GM06990 (cell line): ENCODE data around the gene PSD.

Experiments used
- DNase-seq: peaks from one replicate; pipeline ENCODE4 v3.0.0-alpha.2; 2011; ENCODE audit not compliant: insufficient read length; ENCODE audit errors: extremely low read depth
- H3K27me3 ChIP-seq: replicated peaks from 2 replicates; pipeline ENCODE4 v1.6.0; 2011; ENCODE audit warnings: low read length; ENCODE audit not compliant: control insufficient read depth, insufficient read depth
- H3K36me3 ChIP-seq: 2 replicates; pipeline ENCODE4 v1.5.1; 2011; ENCODE audit warnings: low read length; ENCODE audit not compliant: control insufficient read depth, insufficient read depth
- H3K4me3 ChIP-seq: replicated peaks from 2 replicates; pipeline ENCODE4 v1.5.1; 2011; ENCODE audit warnings: low read depth, mild to moderate bottlenecking, control low read depth, low read length
- TF ChIP-seq, protein P1 (sequence below): IDR thresholded peaks from 2 replicates; pipeline ENCODE4 v1.5.1; 2011; ENCODE audit warnings: low read length, control low read depth, mild to moderate bottlenecking, inconsistent platforms; ENCODE audit not compliant: insufficient read depth, poor library complexity, severe bottlenecking

Gene PSD

DNA sequence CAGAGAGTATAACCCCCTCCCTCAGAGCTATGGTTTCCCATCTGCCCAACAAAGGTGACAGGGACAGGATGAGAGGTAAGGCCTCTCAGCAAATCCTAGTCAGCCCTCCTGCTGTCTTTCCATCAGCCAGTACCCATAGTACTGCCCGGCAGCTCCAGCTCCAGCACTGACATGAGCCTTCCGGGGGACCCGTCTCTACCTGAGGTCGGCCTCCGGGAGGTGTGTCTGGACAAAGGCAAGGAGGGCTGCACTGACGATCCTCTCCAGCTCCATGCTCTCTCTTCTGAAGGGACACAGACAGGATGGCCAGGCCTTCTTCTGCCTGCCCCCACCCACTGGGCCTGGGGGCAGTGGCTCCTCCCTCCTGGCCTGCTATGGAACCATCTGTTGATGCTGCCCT lies 6.3 kb upstream of the PSD start:
- H3K36me3 ChIP-seq: peaks cover 7% of the 10 kb centered on the region
- no peak for DNase-seq
- no peaks in the 10 kb centered on the region for H3K27me3 ChIP-seq
- no peak overlapping the region for H3K4me3 ChIP-seq
- TF ChIP-seq, protein P1, sequence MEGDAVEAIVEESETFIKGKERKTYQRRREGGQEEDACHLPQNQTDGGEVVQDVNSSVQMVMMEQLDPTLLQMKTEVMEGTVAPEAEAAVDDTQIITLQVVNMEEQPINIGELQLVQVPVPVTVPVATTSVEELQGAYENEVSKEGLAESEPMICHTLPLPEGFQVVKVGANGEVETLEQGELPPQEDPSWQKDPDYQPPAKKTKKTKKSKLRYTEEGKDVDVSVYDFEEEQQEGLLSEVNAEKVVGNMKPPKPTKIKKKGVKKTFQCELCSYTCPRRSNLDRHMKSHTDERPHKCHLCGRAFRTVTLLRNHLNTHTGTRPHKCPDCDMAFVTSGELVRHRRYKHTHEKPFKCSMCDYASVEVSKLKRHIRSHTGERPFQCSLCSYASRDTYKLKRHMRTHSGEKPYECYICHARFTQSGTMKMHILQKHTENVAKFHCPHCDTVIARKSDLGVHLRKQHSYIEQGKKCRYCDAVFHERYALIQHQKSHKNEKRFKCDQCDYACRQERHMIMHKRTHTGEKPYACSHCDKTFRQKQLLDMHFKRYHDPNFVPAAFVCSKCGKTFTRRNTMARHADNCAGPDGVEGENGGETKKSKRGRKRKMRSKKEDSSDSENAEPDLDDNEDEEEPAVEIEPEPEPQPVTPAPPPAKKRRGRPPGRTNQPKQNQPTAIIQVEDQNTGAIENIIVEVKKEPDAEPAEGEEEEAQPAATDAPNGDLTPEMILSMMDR: no peak

DNA sequence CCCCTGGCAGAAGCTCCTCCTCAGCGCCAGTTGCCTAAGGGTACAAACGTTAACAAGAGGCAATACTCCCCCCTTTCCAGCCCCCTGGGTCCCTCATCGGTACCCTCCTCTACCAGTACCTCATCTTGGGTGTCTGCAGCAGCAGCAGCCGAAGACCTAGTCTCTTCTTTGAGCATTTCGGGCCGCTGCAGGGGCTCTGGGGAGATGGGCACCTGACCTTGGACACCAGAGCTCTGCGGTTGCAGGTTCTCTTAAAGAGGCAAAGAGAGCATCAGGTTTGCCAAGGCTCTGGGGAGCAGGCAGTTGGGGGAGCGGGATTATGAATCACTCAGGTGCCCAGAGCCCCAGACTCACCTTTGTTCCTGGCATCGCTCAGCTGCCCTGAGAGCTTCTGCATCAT lies 5.6 kb upstream of the PSD start:
- peaks cover 7% of the 10 kb centered on the region for H3K36me3 ChIP-seq
- no peak overlapping the region for H3K4me3 ChIP-seq
- TF ChIP-seq, protein P1: no peak
- DNase-seq: no peak
- no peaks in the 10 kb centered on the region for H3K27me3 ChIP-seq

DNA sequence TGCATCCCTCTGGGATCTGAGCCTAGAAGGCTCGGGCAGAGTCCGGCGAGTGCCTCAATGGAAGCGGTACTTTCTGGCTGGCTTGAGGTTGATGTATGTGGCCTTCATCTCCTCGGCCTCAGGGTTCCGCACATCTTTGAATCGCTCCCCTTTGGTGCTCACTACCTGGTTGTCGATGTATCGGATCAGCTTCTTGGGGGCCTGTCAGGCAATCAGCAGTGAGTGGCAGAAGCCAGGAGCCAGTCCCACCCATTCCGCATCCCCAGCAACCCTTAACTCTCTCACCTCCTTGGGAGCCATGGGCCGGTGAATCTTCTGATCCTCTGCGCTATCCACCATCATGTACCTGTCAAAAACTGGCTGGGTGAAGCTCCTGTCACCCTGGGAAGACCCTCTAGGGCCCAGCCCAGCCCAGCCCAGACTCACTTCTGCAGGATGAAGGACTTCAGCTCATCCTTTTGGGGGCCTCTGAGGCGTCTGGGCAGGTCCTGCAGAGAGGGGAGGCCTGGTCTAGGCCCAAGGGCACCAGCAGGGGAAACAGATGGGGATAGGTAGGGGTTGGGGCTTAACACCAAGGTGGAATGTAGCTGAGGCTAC lies 4.9 kb upstream of the PSD start:
- DNase-seq: no peak
- no peaks in the 10 kb centered on the region; the same call in 1 of the 2 replicates for H3K27me3 ChIP-seq
- TF ChIP-seq, protein P1: no peak
- H3K36me3 ChIP-seq: peaks cover 7% of the 10 kb centered on the region
- H3K4me3 ChIP-seq: no peak overlapping the region

DNA sequence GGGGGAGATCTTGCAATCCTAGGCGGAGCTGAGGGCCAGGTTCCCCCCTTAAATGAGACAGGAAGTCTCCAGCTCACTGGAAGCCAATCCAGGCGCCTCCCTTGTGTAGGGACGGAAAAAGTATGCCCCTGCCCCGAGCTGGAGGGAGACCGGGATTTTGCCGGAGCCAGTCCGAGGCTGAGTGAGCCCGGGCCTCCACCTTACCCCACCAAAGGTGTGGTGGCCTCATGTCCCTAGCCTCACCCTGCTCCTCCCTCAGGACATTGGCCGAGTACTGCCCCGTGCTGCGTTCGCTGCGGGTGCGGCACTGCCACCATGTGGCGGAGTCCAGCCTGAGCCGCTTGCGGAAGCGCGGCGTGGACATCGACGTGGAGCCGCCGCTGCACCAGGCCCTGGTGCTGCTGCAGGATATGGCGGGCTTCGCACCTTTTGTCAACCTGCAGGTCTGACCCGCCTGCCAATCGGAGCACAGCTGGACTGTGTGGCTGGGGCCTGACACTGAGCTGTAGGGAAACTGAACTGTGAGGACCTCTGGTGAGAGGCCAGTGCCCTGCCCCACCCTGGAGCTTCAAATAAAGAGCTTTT lies 4.1 kb upstream of the PSD start:
- TF ChIP-seq, protein P1: peak; percentile 41
- H3K36me3 ChIP-seq: peaks cover 7% of the 10 kb centered on the region
- H3K4me3 ChIP-seq: peak overlapping the region; percentile 83; the same call in 1 of the 2 replicates
- DNase-seq: peak; percentile 84
- H3K27me3 ChIP-seq: no peaks in the 10 kb centered on the region; the same call in 1 of the 2 replicates

GRCh38 chr10:102421757-102422512 lies 3.4 kb upstream of the PSD start:
- peak overlapping the region; percentile 83 for H3K4me3 ChIP-seq
- no peak for DNase-seq
- peaks cover 7% of the 10 kb centered on the region for H3K36me3 ChIP-seq
- no peaks in the 10 kb centered on the region; the same call in 1 of the 2 replicates for H3K27me3 ChIP-seq
- TF ChIP-seq, protein P1: no peak

GRCh38 chr10:102421507-102421756 lies 2.8 kb upstream of the PSD start:
- TF ChIP-seq, protein P1: no peak
- peaks cover 7% of the 10 kb centered on the region for H3K36me3 ChIP-seq
- DNase-seq: no peak

More at GRCh38 chr10:102421507-102421756, 2.8 kb upstream of the PSD start:
- Histone ChIP-seq H3K27me3 (no peaks in the 10 kb centered on the region; the same call in 1 of the 2 replicates), H3K4me3 (peak overlapping the region; percentile 83)
